ENCODE measurements around the gene RPL10. TPM values are rescaled to one million over a fixed set of nuclear protein-coding genes. Genes with fewer than 3 reads are reported as not detected.

The RPL10 gene
- total and polyA plus RNA-seq, 2 of the 8 experiments (the other 6 are each of a cell fraction or from before 2014, with no cell fraction given), result 2,633 to 4,293 TPM

GRCh38 chrX:154436983-154437752 is 39.0 kb downstream of the RPL10 start, which contains the start of gene GDI1:
GDI1 (plus strand) TSS chrX:154437154; CDS start chrX:154437255, 101 bp downstream.
- Histone ChIP-seq H3K4me2 (ENCODE audit: insufficient read depth in 1 of 2, low read depth in 2 of 2, low read length in 2 of 2) (peak within 1 kb of the TSS; percentile 68 to 89), H3K23me2 (ENCODE audit: low read depth, low read length) (peaks cover 2% of the 10 kb centered on the region; the same call in 1 of the 2 replicates), H3K27ac (ENCODE audit: low read depth, low read length) (peak within 1 kb of the TSS; percentile 67; the same call in 1 of the 2 replicates), H3K56ac (replicated peaks; ENCODE audit: insufficient read length, low read depth, low read length) (no peak within 1 kb of the TSS), H3K23ac (ENCODE audit: insufficient read length) (no peak within 1 kb of the TSS), H2AK5ac (ENCODE audit: low read depth, low read length) (no peak within 1 kb of the TSS), H2BK15ac (ENCODE audit: low read length) (no peak within 1 kb of the TSS), H3K27me3 (replicated peaks in 1 of 4; ENCODE audit: control insufficient read depth in 3 of 4, extremely low read depth in 1 of 4, insufficient read depth in 3 of 4, low read length in 3 of 4) (no peaks in the 10 kb centered on the region), H2BK12ac (ENCODE audit: low read depth, low read length) (no peak within 1 kb of the TSS), H4K91ac (replicated peaks; ENCODE audit: insufficient read length, low read length) (no peak within 1 kb of the TSS), H3K36me3 (ENCODE audit: control insufficient read depth in 2 of 4, insufficient read depth in 4 of 4, low read length in 3 of 4) (peaks cover 0 to 32% (median 16%) of the 10 kb centered on the region in 4 experiments; a peak in 6 of 8 replicates), H2BK120ac (replicated peaks; ENCODE audit: low read depth, low read length) (no peak within 1 kb of the TSS), H2BK5ac (ENCODE audit: low read depth, low read length) (no peak within 1 kb of the TSS), H2BK20ac (ENCODE audit: low read length) (no peak within 1 kb of the TSS), H3K4ac (replicated peaks; ENCODE audit: insufficient read length, low read depth, low read length) (no peak within 1 kb of the TSS), H3K14ac (ENCODE audit: insufficient read length) (no peak within 1 kb of the TSS), H3K79me1 (ENCODE audit: low read depth, low read length) (no peaks in the 10 kb centered on the region), H4K8ac (ENCODE audit: extremely low read depth, insufficient read depth, low read length) (peak within 1 kb of the TSS; percentile 51; the same call in 1 of the 2 replicates), H3K4me3 (ENCODE audit: extremely low read depth in 1 of 4, insufficient read depth in 2 of 4, low read depth in 3 of 4, low read length in 4 of 4) (peak within 1 kb of the TSS; percentile 56 to 86 (median 66)), H3K9me3 (ENCODE audit: insufficient read depth in 2 of 2, low read depth in 1 of 2, low read length in 1 of 2) (no peaks in the 10 kb centered on the region), H3K9ac (replicated peaks in 1 of 4; ENCODE audit: extremely low read depth in 1 of 4, low read depth in 3 of 4, low read length in 3 of 4) (peak within 1 kb of the TSS; percentile 29 to 69 (median 59)), H4K20me1 (replicated peaks in 1 of 2; ENCODE audit: control insufficient read depth in 1 of 2, insufficient read depth in 2 of 2, low read length in 2 of 2) (peaks cover 0 to 13% of the 10 kb centered on the region in 2 experiments), H3K4me1 (replicated peaks in 1 of 4; ENCODE audit: control insufficient read depth in 3 of 4, insufficient read depth in 4 of 4, low read length in 3 of 4) (peaks cover 0 to 6% (median 4%) of the 10 kb centered on the region in 4 experiments; a peak in 6 of 7 replicates), H3K79me2 (ENCODE audit: control insufficient read depth in 1 of 2, insufficient read depth in 2 of 2, low read length in 2 of 2) (peaks cover 0 to 17% of the 10 kb centered on the region in 2 experiments; a peak in 2 of 4 replicates), H2AFZ (ENCODE audit: low read length) (no peak within 1 kb of the TSS), H3K18ac (ENCODE audit: extremely low read depth, low read length) (peak within 1 kb of the TSS; percentile 62; the same call in 1 of the 2 replicates), H4K5ac (ENCODE audit: insufficient read length, low read depth, low read length) (peak within 1 kb of the TSS; percentile 76)
- TF ChIP-seq YY1 (IDR thresholded peaks at IDR 0.05; ENCODE audit: low read depth, low read length) (peak; percentile 85), CHD2 (IDR thresholded peaks at IDR 0.05; ENCODE audit: low read length) (0 out of 2 replicates have a peak, but pooled peaks have one; percentile 34), CHD1 (IDR thresholded peaks at IDR 0.05; ENCODE audit: low read depth, low read length) (no peak), TAF1 (IDR thresholded peaks at IDR 0.05; ENCODE audit: low read depth, low read length) (peak; percentile 50; the same call in 1 of the 2 replicates)
- FAIRE-seq (no peak), DNase-seq (ENCODE audit: low read depth in 1 of 2, low spot score in 2 of 2) (peak in 1 of 2 experiments; percentile 56)
- ChIA-PET CTCF (ENCODE audit: partially characterized antibody) (no interaction called here), POLR2A (ENCODE audit: partially characterized antibody) (interaction anchor here (1.0 to 2.6 kb wide), 2 partner anchors 12 to 90 kb away, joined by 3 to 9 read pairs; no protein-coding TSS in a partner anchor)
- 3% methylated on average over 12 of the region's 93 CpGs; no CpG with 5 or more reads in 1 of the 2 experiments for WGBS, 2 experiments (ENCODE audit: extremely low coverage in 1 of 2, insufficient coverage in 1 of 2, insufficient read length in 1 of 2, insufficient replicate concordance in 2 of 2, low coverage in 1 of 2, low lambda C conversion rate in 2 of 2, missing lambda C conversion rate in 1 of 2)
